Mesothelial cell of epicardium (in vitro differentiated cells): ENCODE results near the gene MGMT. TPM values are rescaled to one million over a fixed set of nuclear protein-coding genes. Genes with fewer than 3 reads are reported as not detected.

Experiments used
- DNase-seq, 2 experiments: peaks; one replicate each; pipeline ENCODE4 v3.0.0; 2021; ENCODE audit warnings: low spot score in 2 of 2; ENCODE audit not compliant: unreplicated experiment in 2 of 2
- H3K27ac Mint-ChIP-seq: 2 replicates; pipeline ENCODE4 v1.8.0; 2021; ENCODE audit warnings: mixed read lengths
- H3K27me3 Mint-ChIP-seq: 2 replicates; pipeline ENCODE4 v1.8.0; 2021; ENCODE audit warnings: low read depth, mixed read lengths
- H3K36me3 Mint-ChIP-seq: 2 replicates; pipeline ENCODE4 v1.8.0; 2021; ENCODE audit warnings: mixed read lengths
- H3K4me1 Mint-ChIP-seq: 2 replicates; pipeline ENCODE4 v1.8.0; 2021; ENCODE audit warnings: mixed read lengths
- H3K4me3 Mint-ChIP-seq: 2 replicates; pipeline ENCODE4 v1.8.0; 2021; ENCODE audit warnings: mild to moderate bottlenecking, moderate library complexity, mixed read lengths
- H3K9me3 Mint-ChIP-seq: 2 replicates; pipeline ENCODE4 v1.8.0; 2021; ENCODE audit warnings: mixed read lengths
- CTCF ChIP-seq: fragments of 200-600 bp; sonication (generic); IDR thresholded peaks from one replicate; pipeline ENCODE4 v1.5.0; 2021; ENCODE audit warnings: antibody characterized with exemption; ENCODE audit not compliant: unreplicated experiment
- total RNA-seq: library from RNA; stranded (reverse); gene quantifications from 3 replicates; pipeline ENCODE4 v1.2.1, GENCODE V29; 2021

Gene MGMT
- total RNA-seq, 1 donor from 2014 or later: 35.7 TPM

GRCh38 chr10:129498680-129499079 lies 31.6 kb downstream of the MGMT start:
- no peak for DNase-seq
- peaks cover 26% of the 10 kb centered on the region for H3K9me3 Mint-ChIP-seq
- peaks cover 20% of the 10 kb centered on the region for H3K36me3 Mint-ChIP-seq
- H3K4me1 Mint-ChIP-seq: peaks cover 44% of the 10 kb centered on the region
- no peak overlapping the region for H3K4me3 Mint-ChIP-seq
- H3K27me3 Mint-ChIP-seq: no peaks in the 10 kb centered on the region
- no peak overlapping the region for H3K27ac Mint-ChIP-seq
- no peak for TF ChIP-seq CTCF

- Mint-ChIP-seq H3K27ac (no peak overlapping the region), H3K36me3 (peaks cover 19% of the 10 kb centered on the region), H3K4me3 (no peak overlapping the region), H3K27me3 (no peaks in the 10 kb centered on the region), H3K4me1 (peaks cover 43% of the 10 kb centered on the region), H3K9me3 (peaks cover 21% of the 10 kb centered on the region)
- TF ChIP-seq CTCF: no peak
- no peak for DNase-seq
Measured at GRCh38 chr10:129500617-129501339, 33.7 kb downstream of the MGMT start.

- no peak for TF ChIP-seq CTCF
- no peak for DNase-seq
- Mint-ChIP-seq H3K27ac (no peak overlapping the region), H3K4me1 (peaks cover 40% of the 10 kb centered on the region), H3K27me3 (no peaks in the 10 kb centered on the region), H3K4me3 (no peak overlapping the region), H3K9me3 (peaks cover 27% of the 10 kb centered on the region), H3K36me3 (peaks cover 22% of the 10 kb centered on the region)
Measured at GRCh38 chr10:129501652-129502436, 34.8 kb downstream of the MGMT start.

DNA sequence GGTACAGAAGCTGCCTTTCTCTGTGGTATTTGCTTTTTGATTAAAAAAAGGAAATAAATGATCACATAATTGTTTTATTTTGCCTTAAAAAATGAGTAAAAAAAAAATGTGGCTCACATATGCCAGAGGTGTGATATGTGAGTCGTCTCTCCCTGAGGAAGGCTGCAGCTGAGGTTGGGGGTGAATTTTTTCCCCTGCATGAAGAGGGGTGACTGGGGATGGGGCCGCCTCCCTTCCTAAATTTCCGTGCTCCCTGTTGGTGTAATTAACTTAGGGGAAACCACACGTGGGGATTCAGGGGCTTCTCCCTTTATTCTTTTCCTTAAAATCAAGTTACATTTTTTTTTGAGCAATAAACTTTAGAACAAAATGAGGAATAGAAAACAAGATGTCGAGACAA lies 35.4 kb downstream of the MGMT start:
- no peak for DNase-seq
- peak overlapping the region; percentile 12 for H3K27ac Mint-ChIP-seq
- peaks cover 21% of the 10 kb centered on the region for H3K36me3 Mint-ChIP-seq
- H3K9me3 Mint-ChIP-seq: peaks cover 27% of the 10 kb centered on the region
- H3K4me3 Mint-ChIP-seq: no peak overlapping the region
- H3K4me1 Mint-ChIP-seq: peaks cover 36% of the 10 kb centered on the region
- no peak for TF ChIP-seq CTCF
- no peaks in the 10 kb centered on the region for H3K27me3 Mint-ChIP-seq

DNA sequence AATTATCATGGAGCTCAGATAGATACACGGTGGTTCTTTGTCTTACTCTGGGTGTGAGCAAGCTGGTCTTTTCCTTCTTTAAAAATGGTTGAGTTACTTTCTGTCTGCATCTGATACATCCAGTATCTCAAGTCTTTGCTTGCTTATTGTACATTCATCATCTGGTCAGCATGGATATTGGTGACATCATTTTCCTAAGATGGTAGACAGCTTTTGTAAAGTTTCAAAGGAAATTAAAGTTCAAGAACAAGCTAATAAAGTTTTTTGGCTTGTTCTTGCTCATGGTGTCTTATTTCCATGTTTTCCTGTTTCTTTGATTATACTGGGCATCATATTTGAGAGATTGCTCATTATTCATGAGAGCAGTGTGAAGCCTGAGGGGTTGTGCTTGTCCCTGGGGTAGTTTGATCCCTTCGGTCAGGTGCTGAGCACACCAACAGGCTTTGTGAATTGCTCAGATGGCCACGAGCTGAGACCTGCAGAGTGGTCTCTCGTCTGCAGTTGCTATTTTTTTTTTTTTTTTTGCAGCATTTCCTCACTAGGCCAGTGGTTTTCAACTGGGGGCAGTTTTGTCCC lies 38.5 kb downstream of the MGMT start:
- Mint-ChIP-seq H3K27me3 (no peaks in the 10 kb centered on the region), H3K36me3 (peaks cover 14% of the 10 kb centered on the region), H3K4me3 (no peak overlapping the region), H3K4me1 (peaks cover 36% of the 10 kb centered on the region), H3K27ac (no peak overlapping the region), H3K9me3 (peaks cover 15% of the 10 kb centered on the region)
- DNase-seq: no peak
- TF ChIP-seq CTCF: no peak
